T-cell (primary cell): ENCODE data around the gene ZNF341. TPM values are rescaled to one million over a fixed set of nuclear protein-coding genes. Genes with fewer than 3 reads are reported as not detected.
A peak's percentile ranks its signal among the peaks of the same experiment; 100 is the strongest.

Experiments used
- ATAC-seq, 4 experiments: fragments of 200-7000 bp in 3 of 4; fragments of 150-1000 bp in 1 of 4; cut with Tn5 transposase; replicated peaks in 1 of 4; 1 replicate in 3 of 4; 2 replicates in 1 of 4; pipeline ENCODE4 v1.10.0; 2021; ENCODE audit warnings: moderate library complexity in 3 of 4, mild to moderate bottlenecking in 2 of 4, moderate number of reproducible peaks in 1 of 4
- CTCF ChIA-PET, 2 donors: fragments of 300-600 bp; sonication (Branson Sonifier 250); formaldehyde crosslinking; loops; one replicate each; lab custom pipeline; 2022; ENCODE audit warnings: antibody characterized with exemption in 2 of 2; lab: Charles Lee
- POLR2A ChIA-PET, 2 donors: fragments of 300-600 bp; sonication (Branson Sonifier 250); formaldehyde crosslinking; loops; one replicate each; lab custom pipeline; 2022; ENCODE audit warnings: antibody characterized with exemption in 2 of 2; lab: Charles Lee
- DNase-seq, 35 experiments: peaks; one replicate each; pipeline versions ENCODE4 v3.0.0 to v3.0.0-alpha.2; 2013 to 2023
- H3K27ac ChIP-seq: one replicate; pipeline ENCODE4 v1.5.1; 2013; ENCODE audit warnings: low read length
- H3K27me3 ChIP-seq, 2 experiments: replicated peaks in 1 of 2; 1 replicate in 1 of 2; 2 replicates in 1 of 2; pipeline versions ENCODE4 v1.6.1 to v1.7.0; 2013; ENCODE audit warnings: low read length in 1 of 2, mixed read lengths in 1 of 2; ENCODE audit not compliant: control insufficient read depth in 2 of 2, insufficient read depth in 2 of 2; ENCODE audit errors: extremely low read depth in 1 of 2
- H3K36me3 ChIP-seq, 2 donors: 1 replicate in 1 of 2; 2 replicates in 1 of 2; pipeline versions ENCODE4 v1.6.1 to v1.7.0; 2013; ENCODE audit warnings: low read length in 1 of 2; ENCODE audit not compliant: control insufficient read depth in 2 of 2, insufficient read depth in 1 of 2; ENCODE audit errors: extremely low read depth in 1 of 2
- H3K4me1 ChIP-seq, 2 experiments: 1 replicate in 1 of 2; 2 replicates in 1 of 2; pipeline versions ENCODE4 v1.6.1 to v1.7.0; 2013; ENCODE audit warnings: low read length in 2 of 2, mixed read lengths in 1 of 2; ENCODE audit not compliant: insufficient read depth in 2 of 2, control insufficient read depth in 1 of 2; ENCODE audit errors: extremely low read depth in 1 of 2
- H3K4me3 ChIP-seq, 2 donors: 1 replicate in 1 of 2; 2 replicates in 1 of 2; pipeline versions ENCODE4 v1.5.1 to v1.7.0; 2013; ENCODE audit warnings: mild to moderate bottlenecking in 2 of 2, low read length in 1 of 2, moderate library complexity in 1 of 2; ENCODE audit not compliant: control insufficient read depth in 1 of 2; ENCODE audit errors: extremely low read depth in 1 of 2
- H3K9me3 ChIP-seq: 2 replicates; pipeline ENCODE4 v1.7.0; 2013
- H3K27ac Mint-ChIP-seq, 2 donors: one replicate each; pipeline ENCODE4 v1.8.0; 2020 to 2021; ENCODE audit warnings: mild to moderate bottlenecking in 2 of 2, mixed read lengths in 2 of 2
- H3K27me3 Mint-ChIP-seq, 2 donors: one replicate each; pipeline ENCODE4 v1.8.0; 2021 to 2022; ENCODE audit warnings: mixed read lengths in 2 of 2
- H3K36me3 Mint-ChIP-seq: one replicate; pipeline ENCODE4 v1.8.0; 2021; ENCODE audit warnings: mixed read lengths
- H3K4me1 Mint-ChIP-seq, 3 donors: one replicate each; pipeline ENCODE4 v1.8.0; 2020 to 2022; ENCODE audit warnings: mixed read lengths in 3 of 3, mild to moderate bottlenecking in 1 of 3
- H3K4me3 Mint-ChIP-seq, 3 donors: one replicate each; pipeline ENCODE4 v1.8.0; 2020 to 2022; ENCODE audit warnings: mild to moderate bottlenecking in 3 of 3, mixed read lengths in 3 of 3, moderate library complexity in 3 of 3
- H3K9me3 Mint-ChIP-seq, 3 donors: one replicate each; pipeline ENCODE4 v1.8.0; 2020 to 2022; ENCODE audit warnings: mixed read lengths in 3 of 3
- WGBS: methylation state at CpG from one replicate; pipeline ENCODE4 v1.1.5; 2013; ENCODE audit warnings: missing lambda C conversion rate; ENCODE audit not compliant: insufficient coverage; 5-methylcytosine and 5-hydroxymethylcytosine counted together
- total RNA-seq, 35 experiments: library from RNA in 6 of 35; stranded (reverse) in 6 of 35; fragments of 120-200 nt in 1 of 35; gene quantifications; one replicate each; pipeline versions ENCODE4 v1.2.1 to v1.2.4 and lab custom pipeline; 2013 to 2026

Gene ZNF341
- total RNA-seq, 5 donors from 2014 or later (not counting 1 experiment from before 2014, with no cell fraction given), result 4.0 to 6.1 (median 5.6) TPM

- no peak overlapping the region for H3K27ac ChIP-seq
- no peaks in the 10 kb centered on the region for H3K9me3 ChIP-seq
- H3K36me3 Mint-ChIP-seq, result peaks cover 27% of the 10 kb centered on the region
- H3K9me3 Mint-ChIP-seq, result no peaks in the 10 kb centered on the region
- H3K4me3 Mint-ChIP-seq, result no peak overlapping the region
- peaks cover 20 to 35% of the 10 kb centered on the region in 2 experiments for H3K4me1 ChIP-seq
- DNase-seq (no peak), ATAC-seq (no peak)
- H3K27me3 ChIP-seq, result no peaks in the 10 kb centered on the region
- H3K27me3 Mint-ChIP-seq, result no peaks in the 10 kb centered on the region
- 98% methylated on average over 5 of the region's 5 CpGs for WGBS
- H3K4me3 ChIP-seq, result no peak overlapping the region
- peaks cover 78 to 82% (median 82%) of the 10 kb centered on the region in 3 donors for H3K4me1 Mint-ChIP-seq
- H3K36me3 ChIP-seq, result no peaks in the 10 kb centered on the region
- ChIA-PET POLR2A (no interaction called here), CTCF (no interaction called here)
- H3K27ac Mint-ChIP-seq, result no peak overlapping the region
Measured at GRCh38 chr20:33817411-33817810, 85.6 kb downstream of the ZNF341 start.

- no peak for DNase-seq
- peak overlapping the region in 1 of 2 donors; percentile 20 for H3K27ac Mint-ChIP-seq
- H3K27me3 Mint-ChIP-seq, result no peaks in the 10 kb centered on the region
- H3K36me3 Mint-ChIP-seq, result peaks cover 27% of the 10 kb centered on the region
- POLR2A ChIA-PET, result interaction anchor here (0.5 to 0.6 kb wide), 3 partner anchors 13 to 1211 kb away, joined by 5 to 7 read pairs (median 7); no protein-coding TSS in a partner anchor
- no peak overlapping the region for H3K4me3 Mint-ChIP-seq
- H3K9me3 ChIP-seq, result no peaks in the 10 kb centered on the region
- peaks cover 0 to 2% of the 10 kb centered on the region in 2 donors for H3K36me3 ChIP-seq
- peaks cover 6 to 21% of the 10 kb centered on the region in 2 experiments for H3K4me1 ChIP-seq
- H3K4me3 ChIP-seq, result no peak overlapping the region
- no peak for ATAC-seq
- CTCF ChIA-PET, result no interaction called here
- H3K4me1 Mint-ChIP-seq, result peaks cover 63 to 76% (median 71%) of the 10 kb centered on the region in 3 donors
- no peak overlapping the region for H3K27ac ChIP-seq
- WGBS, result no CpG with 5 or more reads among the region's 1 CpG
- no peaks in the 10 kb centered on the region for H3K9me3 Mint-ChIP-seq
- H3K27me3 ChIP-seq, result no peaks in the 10 kb centered on the region
Measured at GRCh38 chr20:33819456-33819855, 87.7 kb downstream of the ZNF341 start.

- Mint-ChIP-seq H3K27me3 (no peaks in the 10 kb centered on the region), H3K27ac (no peak overlapping the region), H3K4me1 (peaks cover 63 to 76% (median 71%) of the 10 kb centered on the region in 3 donors), H3K4me3 (no peak overlapping the region), H3K36me3 (peaks cover 26% of the 10 kb centered on the region), H3K9me3 (no peaks in the 10 kb centered on the region)
- Histone ChIP-seq H3K27me3 (no peaks in the 10 kb centered on the region), H3K36me3 (peaks cover 0 to 2% of the 10 kb centered on the region in 2 donors), H3K9me3 (no peaks in the 10 kb centered on the region), H3K4me3 (no peak overlapping the region), H3K4me1 (peaks cover 5 to 19% of the 10 kb centered on the region in 2 experiments), H3K27ac (no peak overlapping the region)
- ChIA-PET POLR2A (interaction anchor here in 1 of 2 donors (0.6 kb wide), 1 partner anchor 8 kb away, joined by 3 read pairs; no protein-coding TSS in a partner anchor), CTCF (interaction anchor here (0.5 to 0.7 kb wide), 3 partner anchors 442 to 1665 kb away, joined by 3 to 7 read pairs (median 3); no protein-coding TSS in a partner anchor)
- ATAC-seq (no peak), DNase-seq (no peak)
- 100% methylated on average over 1 of the region's 1 CpG for WGBS
Measured at GRCh38 chr20:33820362-33820761, 88.6 kb downstream of the ZNF341 start.

DNA sequence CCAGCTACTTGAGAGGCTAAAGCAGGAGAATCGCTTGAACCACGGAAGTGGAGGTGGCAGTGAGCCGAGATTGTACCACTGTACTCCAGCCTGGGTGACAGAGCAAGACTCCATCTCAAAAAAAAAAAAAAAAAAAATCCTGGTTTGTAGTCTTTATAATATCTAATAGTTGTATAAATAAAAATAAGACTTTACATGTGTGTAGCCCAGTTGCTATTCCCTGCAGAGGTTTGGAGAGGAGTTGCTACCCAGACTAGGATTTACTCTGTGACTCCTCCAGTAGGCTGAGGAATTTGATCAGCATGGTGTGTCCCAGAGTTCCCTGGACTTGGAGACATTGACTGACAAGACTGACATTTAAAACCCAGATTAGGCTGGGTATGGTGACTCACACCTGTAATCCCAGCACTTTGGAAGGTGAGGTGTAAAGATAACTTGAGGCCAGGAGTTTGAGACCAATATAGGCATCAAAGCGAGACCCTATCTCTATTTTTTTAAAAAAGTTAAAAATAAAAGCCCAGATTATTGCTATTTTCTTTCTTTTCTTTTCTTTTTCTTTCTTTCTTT, 89.6 kb downstream of the ZNF341 start:
- H3K27ac Mint-ChIP-seq, result no peak overlapping the region
- no peak for ATAC-seq

DNA sequence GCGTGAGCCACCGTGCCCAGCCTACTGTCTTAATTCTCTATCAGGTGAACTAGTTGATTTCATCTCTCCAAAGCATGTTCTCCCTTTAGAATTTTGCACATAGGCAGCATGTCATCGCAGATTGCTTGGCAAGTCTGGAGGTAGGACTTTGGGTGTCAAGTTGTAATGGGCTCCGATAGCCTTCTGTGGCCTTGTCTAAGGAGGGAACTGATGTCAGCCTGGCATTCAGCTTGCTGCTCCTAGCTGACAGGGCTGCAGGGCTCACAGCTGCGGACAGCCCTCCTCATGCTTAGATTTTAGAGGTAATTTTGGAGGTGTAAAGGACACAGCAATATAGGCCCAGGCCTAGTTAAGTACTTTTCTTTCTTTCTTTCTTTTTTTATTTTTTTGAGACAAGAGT, 90.6 kb downstream of the ZNF341 start:
- H3K4me3 Mint-ChIP-seq, result no peak overlapping the region
- no peak for DNase-seq
- POLR2A ChIA-PET, result no interaction called here
- peaks cover 65 to 76% (median 71%) of the 10 kb centered on the region in 3 donors for H3K4me1 Mint-ChIP-seq
- no peak for ATAC-seq
- Histone ChIP-seq H3K27ac (no peak overlapping the region), H3K36me3 (peaks cover 0 to 2% of the 10 kb centered on the region in 2 donors), H3K4me1 (peaks cover 0 to 32% of the 10 kb centered on the region in 2 experiments), H3K4me3 (no peak overlapping the region), H3K9me3 (no peaks in the 10 kb centered on the region), H3K27me3 (no peaks in the 10 kb centered on the region)
- no peak overlapping the region for H3K27ac Mint-ChIP-seq
- 90% methylated on average over 2 of the region's 5 CpGs for WGBS
- CTCF ChIA-PET, result no interaction called here
- no peaks in the 10 kb centered on the region for H3K9me3 Mint-ChIP-seq
- H3K36me3 Mint-ChIP-seq, result peaks cover 22% of the 10 kb centered on the region
- H3K27me3 Mint-ChIP-seq, result no peaks in the 10 kb centered on the region

More for the DNA sequence above, 89.6 kb downstream of the ZNF341 start:
- Mint-ChIP-seq H3K4me1 (peaks cover 65 to 76% (median 71%) of the 10 kb centered on the region in 3 donors), H3K27me3 (no peaks in the 10 kb centered on the region), H3K36me3 (peaks cover 27% of the 10 kb centered on the region), H3K9me3 (no peaks in the 10 kb centered on the region), H3K4me3 (no peak overlapping the region)
- Histone ChIP-seq H3K27ac (no peak overlapping the region), H3K9me3 (no peaks in the 10 kb centered on the region), H3K4me3 (no peak overlapping the region), H3K27me3 (no peaks in the 10 kb centered on the region), H3K4me1 (peaks cover 0 to 28% of the 10 kb centered on the region in 2 experiments), H3K36me3 (peaks cover 0 to 2% of the 10 kb centered on the region in 2 donors)
- CTCF ChIA-PET, result no interaction called here
- POLR2A ChIA-PET, result no interaction called here
- no CpG with 5 or more reads among the region's 4 CpGs for WGBS
- no peak for DNase-seq

- no peak overlapping the region for H3K4me3 ChIP-seq
- Mint-ChIP-seq H3K27me3 (no peaks in the 10 kb centered on the region), H3K4me1 (peaks cover 65 to 76% (median 71%) of the 10 kb centered on the region in 3 donors), H3K27ac (no peak overlapping the region), H3K36me3 (peaks cover 16% of the 10 kb centered on the region), H3K4me3 (no peak overlapping the region), H3K9me3 (no peaks in the 10 kb centered on the region)
- ChIA-PET CTCF (no interaction called here), POLR2A (no interaction called here)
- peaks cover 0 to 2% of the 10 kb centered on the region in 2 donors for H3K36me3 ChIP-seq
- DNase-seq (no peak), ATAC-seq (no peak)
- H3K9me3 ChIP-seq, result no peaks in the 10 kb centered on the region
- H3K27me3 ChIP-seq, result no peaks in the 10 kb centered on the region
- H3K4me1 ChIP-seq, result peaks cover under 1 to 36% of the 10 kb centered on the region in 2 experiments
- no peak overlapping the region for H3K27ac ChIP-seq
- 50% methylated on average over 1 of the region's 5 CpGs for WGBS
Measured at GRCh38 chr20:33822991-33823390, 91.2 kb downstream of the ZNF341 start.
